Gastroesophageal sphincter (tissue), 4 donors: ENCODE measurements around the gene MPL. TPM values are rescaled to one million over a fixed set of nuclear protein-coding genes. Genes with fewer than 3 reads are reported as not detected.

Experiments
- ATAC-seq: fragments of 150-250 bp; one replicate; pipeline ENCODE4 v1.9.1; 2016; ENCODE audit warnings: mild to moderate bottlenecking, moderate library complexity
- H3K27ac ChIP-seq, 4 donors: fragments of 200-600 bp; sonication (generic) in 3 of 4; 1 replicate in 3 of 4; 2 replicates in 1 of 4; pipeline ENCODE4 v1.5.1; 2016 to 2019
- H3K27me3 ChIP-seq: fragments of 200-600 bp; sonication (generic); one replicate; pipeline ENCODE4 v1.5.1; 2019
- H3K36me3 ChIP-seq, 2 donors: fragments of 200-600 bp; sonication (generic); one replicate each; pipeline ENCODE4 v1.5.1; 2019; ENCODE audit warnings: control low read depth in 1 of 2
- H3K4me1 ChIP-seq, 3 donors: fragments of 200-600 bp; sonication (generic); 1 replicate in 2 of 3; 2 replicates in 1 of 3; pipeline ENCODE4 v1.5.1; 2016 to 2019; ENCODE audit warnings: control low read depth in 2 of 3
- H3K4me3 ChIP-seq, 2 donors: fragments of 200-600 bp; sonication (generic); one replicate each; pipeline ENCODE4 v1.5.1; 2019; ENCODE audit warnings: mild to moderate bottlenecking in 1 of 2, moderate library complexity in 1 of 2
- H3K9me3 ChIP-seq, 3 donors: fragments of 200-600 bp; sonication (generic); one replicate each; pipeline ENCODE4 v1.5.1; 2017 to 2019; ENCODE audit warnings: control low read depth in 2 of 3
- EP300 ChIP-seq: sonication (generic); formaldehyde crosslinking; IDR thresholded peaks from one replicate; pipeline ENCODE4 v1.6.1; 2017; ENCODE audit warnings: antibody characterized with exemption, mild to moderate bottlenecking
- POLR2A ChIP-seq, 2 donors: fragments of 450-650 bp; IDR thresholded peaks; one replicate each; pipeline ENCODE4 v1.6.1; 2017; ENCODE audit warnings: antibody characterized with exemption in 2 of 2, mild to moderate bottlenecking in 2 of 2, moderate library complexity in 1 of 2
- POLR2AphosphoS5 ChIP-seq: sonication (generic); formaldehyde crosslinking; IDR thresholded peaks from one replicate; pipeline ENCODE4 v1.6.1; 2017; ENCODE audit warnings: antibody characterized with exemption
- WGBS, 2 donors: methylation state at CpG; one replicate each; pipeline ENCODE4 v1.1.5; 2018; ENCODE audit warnings: low coverage in 1 of 2; 5-methylcytosine and 5-hydroxymethylcytosine counted together
- total RNA-seq, 4 donors: library from RNA; depleted of rRNA; stranded (reverse); fragments of >200 nt; gene quantifications; one replicate each; pipeline ENCODE4 v1.1.0, GENCODE V29; 2016
- TF ChIP-seq, protein P1 (sequence below), 4 experiments: fragments of 200-600 bp in 2 of 4; fragments of 450-650 bp in 2 of 4; sonication (generic) in 1 of 4; IDR thresholded peaks; one replicate each; pipeline ENCODE4 v1.5.1; 2017 to 2019; ENCODE audit warnings: antibody characterized with exemption in 4 of 4, mild to moderate bottlenecking in 2 of 4, moderate library complexity in 2 of 4

Gene MPL
- total RNA-seq, 4 donors from 2014 or later: 0.27 to 1.1 TPM; not detected in 2

DNA sequence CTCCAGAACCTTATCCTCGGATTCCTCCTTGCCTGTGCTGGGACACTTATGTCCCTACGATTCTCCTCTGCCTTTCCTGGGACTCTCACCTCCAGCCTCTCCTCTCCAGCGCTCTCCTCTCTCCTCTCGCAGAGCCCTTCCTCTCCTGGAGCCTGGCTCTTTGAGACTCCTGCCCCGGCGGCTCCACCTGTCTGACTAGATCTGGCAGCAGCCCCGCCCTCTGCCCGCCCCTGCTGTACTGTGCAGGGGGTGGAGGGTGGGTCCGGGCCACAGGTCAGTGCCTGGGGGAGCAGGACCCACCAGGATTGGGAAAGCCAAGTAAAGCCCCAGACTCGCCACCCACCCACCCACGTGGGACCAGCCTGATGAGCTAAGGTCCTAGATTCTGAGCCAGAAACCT, 28.6 kb downstream of the MPL start:
- Histone ChIP-seq H3K9me3 (no peaks in the 10 kb centered on the region), H3K4me1 (peaks cover 6 to 46% (median 16%) of the 10 kb centered on the region in 3 donors), H3K36me3 (peaks cover 0 to 46% of the 10 kb centered on the region in 2 donors), H3K27ac (peak overlapping the region; percentile 91 to 96 (median 96)), H3K27me3 (no peaks in the 10 kb centered on the region), H3K4me3 (peak overlapping the region in 1 of 2 donors; percentile 94)
- 47 to 74% methylated on average over 4 of the region's 11 CpGs for WGBS, 2 donors
- no peak for ATAC-seq
- TF ChIP-seq EP300: no peak
- TF ChIP-seq POLR2AphosphoS5: no peak
- TF ChIP-seq POLR2A (IDR thresholded peaks at IDR 0.05): no peak
- TF ChIP-seq, protein P1, sequence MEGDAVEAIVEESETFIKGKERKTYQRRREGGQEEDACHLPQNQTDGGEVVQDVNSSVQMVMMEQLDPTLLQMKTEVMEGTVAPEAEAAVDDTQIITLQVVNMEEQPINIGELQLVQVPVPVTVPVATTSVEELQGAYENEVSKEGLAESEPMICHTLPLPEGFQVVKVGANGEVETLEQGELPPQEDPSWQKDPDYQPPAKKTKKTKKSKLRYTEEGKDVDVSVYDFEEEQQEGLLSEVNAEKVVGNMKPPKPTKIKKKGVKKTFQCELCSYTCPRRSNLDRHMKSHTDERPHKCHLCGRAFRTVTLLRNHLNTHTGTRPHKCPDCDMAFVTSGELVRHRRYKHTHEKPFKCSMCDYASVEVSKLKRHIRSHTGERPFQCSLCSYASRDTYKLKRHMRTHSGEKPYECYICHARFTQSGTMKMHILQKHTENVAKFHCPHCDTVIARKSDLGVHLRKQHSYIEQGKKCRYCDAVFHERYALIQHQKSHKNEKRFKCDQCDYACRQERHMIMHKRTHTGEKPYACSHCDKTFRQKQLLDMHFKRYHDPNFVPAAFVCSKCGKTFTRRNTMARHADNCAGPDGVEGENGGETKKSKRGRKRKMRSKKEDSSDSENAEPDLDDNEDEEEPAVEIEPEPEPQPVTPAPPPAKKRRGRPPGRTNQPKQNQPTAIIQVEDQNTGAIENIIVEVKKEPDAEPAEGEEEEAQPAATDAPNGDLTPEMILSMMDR (IDR thresholded peaks at IDR 0.05): no peak

DNA sequence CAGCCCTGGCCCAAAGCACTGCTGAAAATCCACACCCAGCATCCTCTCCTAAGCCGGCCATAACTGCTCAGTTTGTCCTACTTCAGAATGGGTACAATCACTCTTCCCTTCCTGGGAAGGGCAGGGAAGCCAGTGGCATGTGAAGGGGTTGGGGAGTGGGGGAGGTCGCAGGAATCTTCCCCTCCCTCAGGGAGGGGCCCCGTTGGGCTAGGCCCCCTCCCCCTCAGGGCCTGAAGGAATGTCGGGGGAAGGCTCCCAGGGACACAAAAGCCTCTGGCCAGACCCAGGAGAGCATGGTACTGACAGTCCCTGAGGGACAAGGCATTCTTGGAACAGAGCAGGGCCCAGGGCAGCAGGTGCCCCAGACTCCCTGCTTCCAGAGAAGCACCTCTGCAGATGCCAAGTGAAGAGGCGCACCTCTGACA, 29.0 kb downstream of the MPL start:
- Histone ChIP-seq H3K4me1 (peaks cover 6 to 46% (median 16%) of the 10 kb centered on the region in 3 donors), H3K4me3 (peak overlapping the region; percentile 85 to 94), H3K27ac (peak overlapping the region; percentile 91 to 96 (median 96)), H3K36me3 (peaks cover 0 to 41% of the 10 kb centered on the region in 2 donors), H3K9me3 (no peaks in the 10 kb centered on the region), H3K27me3 (no peaks in the 10 kb centered on the region)
- WGBS, 2 donors: 40% methylated on average over 1 of the region's 5 CpGs; no CpG with 5 or more reads in 1 of the 2 donors
- no peak for ATAC-seq
- TF ChIP-seq EP300: no peak
- TF ChIP-seq, protein P1 (IDR thresholded peaks at IDR 0.05): no peak
- TF ChIP-seq POLR2AphosphoS5: no peak
- TF ChIP-seq POLR2A (IDR thresholded peaks at IDR 0.05): no peak

DNA sequence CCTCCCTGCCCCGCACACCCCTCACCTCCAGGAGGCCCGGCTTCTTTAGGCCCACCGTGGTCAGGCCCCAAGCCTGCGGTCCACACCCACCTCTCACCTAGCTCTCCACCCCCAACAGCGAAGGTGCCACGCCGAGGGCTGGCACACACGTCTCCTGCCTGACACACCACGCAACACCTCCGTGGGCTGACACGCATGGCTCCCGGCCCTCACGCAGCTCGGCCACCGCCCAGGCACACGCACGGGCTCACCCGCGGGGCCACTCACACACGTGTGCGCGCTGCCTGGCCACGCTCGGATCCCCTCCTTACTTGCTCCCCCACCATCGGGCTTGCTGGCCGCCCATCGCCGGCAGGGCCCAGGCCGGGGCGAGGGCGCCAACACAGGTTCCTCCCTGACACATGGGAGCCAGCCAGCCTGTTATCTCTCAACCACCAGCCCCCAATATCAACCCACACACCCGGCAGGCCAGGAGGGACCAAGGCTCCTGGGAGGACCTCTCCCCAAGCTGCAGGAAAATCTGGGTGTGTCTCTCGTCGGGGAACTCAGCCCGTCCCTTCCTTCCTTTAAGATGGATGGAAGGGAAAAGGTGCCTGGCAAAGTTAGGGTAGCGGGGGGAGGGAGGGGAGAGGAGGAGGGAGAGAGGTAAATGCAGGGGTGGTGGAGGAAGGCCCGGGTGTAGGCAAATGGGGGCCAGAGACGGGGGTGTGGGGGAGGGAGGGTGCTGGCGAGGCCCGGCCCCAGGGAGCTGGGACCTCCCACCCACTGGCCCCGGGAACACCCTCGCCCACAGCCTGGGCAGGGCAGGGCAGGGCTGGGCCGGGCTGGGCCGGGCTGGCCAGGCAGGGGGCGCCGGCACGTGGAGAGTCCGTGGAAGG, 29.6 kb downstream of the MPL start:
- Histone ChIP-seq H3K36me3 (peaks cover 0 to 35% of the 10 kb centered on the region in 2 donors), H3K4me1 (peaks cover 6 to 46% (median 16%) of the 10 kb centered on the region in 3 donors), H3K9me3 (no peaks in the 10 kb centered on the region), H3K27me3 (no peaks in the 10 kb centered on the region), H3K27ac (peak overlapping the region; percentile 91 to 96 (median 96)), H3K4me3 (peak overlapping the region; percentile 85 to 94)
- no peak for TF ChIP-seq EP300
- peak in 1 of 2 donors; percentile 15 for TF ChIP-seq POLR2A (IDR thresholded peaks at IDR 0.05)
- TF ChIP-seq, protein P1 (IDR thresholded peaks at IDR 0.05): peak in 1 of 4 experiments; percentile 12
- TF ChIP-seq POLR2AphosphoS5: no peak
- 0 to 4% methylated on average over 5 to 6 of the region's 48 CpGs for WGBS, 2 donors
- no peak for ATAC-seq

DNA sequence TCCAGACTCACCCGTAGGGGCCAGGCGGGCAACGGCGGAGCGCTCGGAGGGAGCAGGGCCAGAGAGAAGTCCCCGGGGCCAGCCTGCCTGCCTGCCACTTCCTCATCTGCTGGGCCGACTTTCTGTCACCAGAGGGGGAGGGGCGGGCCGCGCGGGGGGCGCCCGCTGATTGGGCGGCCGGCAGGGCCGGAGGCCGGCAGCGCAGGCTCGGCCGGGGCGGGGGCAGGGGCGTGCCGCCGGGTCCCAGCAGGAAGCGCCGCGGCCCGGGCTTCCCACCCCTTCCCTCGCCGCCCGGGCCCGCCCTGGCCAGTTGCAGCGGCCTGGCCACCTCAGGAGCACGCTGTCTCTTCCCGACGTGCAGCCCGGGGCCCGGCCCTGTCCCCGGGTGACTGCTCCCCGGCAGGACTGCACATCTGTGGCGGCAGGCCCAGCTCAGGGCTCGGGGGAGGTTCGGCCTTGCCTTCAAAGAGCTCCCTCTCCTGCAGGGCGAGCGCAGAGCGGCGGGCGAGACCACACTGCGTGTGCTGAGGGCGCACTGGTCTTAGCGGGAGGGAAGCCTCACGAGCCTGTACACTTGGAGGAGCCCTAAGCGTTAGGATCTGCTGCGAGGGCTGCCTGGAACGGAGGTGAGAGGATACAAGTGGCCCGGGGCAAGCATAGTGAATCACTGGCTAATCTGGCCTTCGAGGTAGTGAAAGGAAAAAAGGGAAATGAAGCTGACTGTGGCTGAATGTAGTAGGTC, 30.5 kb downstream of the MPL start, which contains the start of gene ELOVL1:
TSS of gene ELOVL1 (minus strand) at position 108 of the 742 bp plus-strand sequence. CDS start 2,402 bp downstream, outside the sequence.
- no peaks in the 10 kb centered on the region for H3K27me3 ChIP-seq
- TF ChIP-seq EP300: no peak
- TF ChIP-seq POLR2A (IDR thresholded peaks at IDR 0.05): peak; percentile 75 to 80
- TF ChIP-seq POLR2AphosphoS5: peak; percentile 63
- TF ChIP-seq, protein P1 (IDR thresholded peaks at IDR 0.05): peak in 3 of 4 experiments; percentile 29 to 49 (median 49)
- H3K36me3 ChIP-seq: peaks cover 0 to 30% of the 10 kb centered on the region in 2 donors
- peak within 1 kb of the TSS; percentile 91 to 96 (median 96) for H3K27ac ChIP-seq
- ATAC-seq: peak; percentile 98
- H3K4me1 ChIP-seq: peaks cover 6 to 46% (median 16%) of the 10 kb centered on the region in 3 donors
- no peaks in the 10 kb centered on the region for H3K9me3 ChIP-seq
- H3K4me3 ChIP-seq: peak within 1 kb of the TSS; percentile 85 to 94
- WGBS, 2 donors: 0% methylated on average over 1 to 2 of the region's 58 CpGs
